Occipital lobe (tissue), 2 donors: ENCODE measurements around the gene ZNF512B. TPM values are rescaled to one million over a fixed set of nuclear protein-coding genes. Genes with fewer than 3 reads are reported as not detected.
"Not testable (repeated sequence)": the region's sequence is repeated elsewhere in the genome, so short reads cannot be mapped to it uniquely, and the experiment has no call there.

Experiments
- DNase-seq: peaks from one replicate; lab custom pipeline; 2025; lab: John Stamatoyannopoulos, UW
- total RNA-seq: library from RNA; depleted of rRNA; stranded (reverse); fragments of >200 nt; gene quantifications from one replicate; pipeline ENCODE4 v1.2.3, GENCODE V29; 2014

ZNF512B gene, protein sequence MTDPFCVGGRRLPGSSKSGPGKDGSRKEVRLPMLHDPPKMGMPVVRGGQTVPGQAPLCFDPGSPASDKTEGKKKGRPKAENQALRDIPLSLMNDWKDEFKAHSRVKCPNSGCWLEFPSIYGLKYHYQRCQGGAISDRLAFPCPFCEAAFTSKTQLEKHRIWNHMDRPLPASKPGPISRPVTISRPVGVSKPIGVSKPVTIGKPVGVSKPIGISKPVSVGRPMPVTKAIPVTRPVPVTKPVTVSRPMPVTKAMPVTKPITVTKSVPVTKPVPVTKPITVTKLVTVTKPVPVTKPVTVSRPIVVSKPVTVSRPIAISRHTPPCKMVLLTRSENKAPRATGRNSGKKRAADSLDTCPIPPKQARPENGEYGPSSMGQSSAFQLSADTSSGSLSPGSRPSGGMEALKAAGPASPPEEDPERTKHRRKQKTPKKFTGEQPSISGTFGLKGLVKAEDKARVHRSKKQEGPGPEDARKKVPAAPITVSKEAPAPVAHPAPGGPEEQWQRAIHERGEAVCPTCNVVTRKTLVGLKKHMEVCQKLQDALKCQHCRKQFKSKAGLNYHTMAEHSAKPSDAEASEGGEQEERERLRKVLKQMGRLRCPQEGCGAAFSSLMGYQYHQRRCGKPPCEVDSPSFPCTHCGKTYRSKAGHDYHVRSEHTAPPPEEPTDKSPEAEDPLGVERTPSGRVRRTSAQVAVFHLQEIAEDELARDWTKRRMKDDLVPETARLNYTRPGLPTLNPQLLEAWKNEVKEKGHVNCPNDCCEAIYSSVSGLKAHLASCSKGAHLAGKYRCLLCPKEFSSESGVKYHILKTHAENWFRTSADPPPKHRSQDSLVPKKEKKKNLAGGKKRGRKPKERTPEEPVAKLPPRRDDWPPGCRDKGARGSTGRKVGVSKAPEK
- total RNA-seq = 15.8 TPM

DNA sequence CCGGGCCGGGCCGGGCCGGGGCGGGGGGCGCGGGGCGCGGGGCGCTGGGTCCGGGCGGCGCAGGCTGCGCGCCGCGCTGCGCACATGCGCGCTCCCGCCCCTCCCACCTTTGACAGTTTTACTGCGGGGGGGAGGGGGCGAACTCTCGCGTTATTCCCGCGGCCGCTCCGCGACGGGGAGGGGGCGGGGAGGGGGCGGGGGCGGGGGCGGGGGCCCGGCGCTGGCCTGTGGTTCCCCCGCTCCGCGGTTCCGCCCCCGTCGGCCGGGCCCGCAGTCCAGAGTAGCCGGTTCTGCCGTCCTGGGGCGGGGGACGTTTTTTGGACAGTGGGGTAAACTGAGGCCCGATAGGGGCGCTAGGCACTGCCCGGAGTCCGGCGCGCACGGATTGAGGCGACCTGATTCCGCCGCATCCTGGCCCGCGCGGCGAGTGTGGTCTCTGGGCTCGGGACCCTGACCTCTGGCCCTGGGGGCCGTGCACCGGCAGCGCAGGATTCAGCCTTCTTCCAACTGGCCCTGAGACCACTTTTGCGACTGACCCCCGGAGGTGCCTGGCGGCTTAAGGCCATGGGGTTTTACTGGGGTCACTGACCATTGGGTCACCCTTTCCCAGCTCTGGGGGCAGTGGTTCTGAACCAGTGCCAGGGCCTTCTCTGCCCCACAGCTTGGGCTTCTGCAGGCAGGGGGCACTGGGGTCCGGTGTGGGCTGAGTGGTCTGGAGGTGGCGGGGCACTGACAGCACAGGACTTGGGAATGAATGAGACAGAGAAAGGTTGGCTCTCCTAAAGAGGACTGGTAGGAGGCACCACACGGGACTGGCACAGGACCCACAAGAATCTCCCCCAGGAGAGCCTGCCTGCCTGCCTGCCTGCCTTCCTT lies at the start of gene ZNF512B:
Gene ZNF512B, minus strand, starts transcription at position 93 of the 876 bp plus-strand sequence. CDS start 1,980 bp downstream, outside the sequence.
- DNase-seq = peak; percentile 35

DNA sequence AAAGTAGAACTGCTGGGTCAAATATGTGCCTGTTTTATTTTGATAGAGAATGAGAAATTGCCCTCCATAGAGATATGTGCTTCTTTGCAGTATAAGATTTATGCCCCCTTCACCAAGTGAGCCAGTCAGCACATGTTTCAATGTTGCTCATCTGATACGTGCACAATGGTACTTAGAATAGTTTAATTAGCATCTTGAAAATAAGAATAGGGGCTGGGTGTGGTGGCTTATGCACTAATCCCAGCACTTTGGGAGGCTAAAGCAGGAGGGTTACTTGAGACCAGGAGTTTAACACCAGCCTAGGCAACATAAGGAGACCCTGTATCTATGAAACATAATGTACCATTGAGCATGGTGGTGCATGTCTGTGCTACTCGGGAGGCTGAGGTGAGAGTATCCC lies 45.9 kb upstream of the ZNF512B start:
- DNase-seq = no peak

DNA sequence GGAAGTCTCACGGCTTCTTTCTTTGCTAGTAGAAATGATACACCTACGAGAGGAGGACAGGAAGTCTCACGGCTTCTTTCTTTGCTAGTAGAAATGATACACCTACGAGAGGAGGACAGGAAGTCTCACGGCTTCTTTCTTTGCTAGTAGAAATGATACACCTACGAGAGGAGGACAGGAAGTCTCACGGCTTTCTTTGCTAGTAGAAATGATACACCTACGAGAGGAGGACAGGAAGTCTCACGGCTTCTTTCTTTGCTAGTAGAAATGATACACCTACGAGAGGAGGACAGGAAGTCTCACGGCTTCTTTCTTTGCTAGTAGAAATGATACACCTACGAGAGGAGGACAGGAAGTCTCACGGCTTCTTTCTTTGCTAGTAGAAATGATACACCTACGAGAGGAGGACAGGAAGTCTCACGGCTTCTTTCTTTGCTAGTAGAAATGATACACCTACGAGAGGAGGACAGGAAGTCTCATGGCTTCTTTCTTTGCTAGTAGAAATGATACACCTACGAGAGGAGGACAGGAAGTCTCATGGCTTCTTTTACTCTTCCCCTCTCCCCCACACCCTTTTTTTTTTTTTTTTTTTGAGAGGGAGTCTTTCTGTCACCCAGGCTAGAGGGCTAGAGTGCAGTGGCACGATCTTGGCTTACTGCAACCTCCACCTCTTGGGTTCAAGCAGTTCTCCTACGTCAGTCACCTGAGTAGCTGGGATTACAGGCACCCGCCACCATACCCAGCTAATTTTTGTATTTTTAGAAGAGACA lies 42.8 kb upstream of the ZNF512B start:
- DNase-seq = not testable (repeated sequence)

DNA sequence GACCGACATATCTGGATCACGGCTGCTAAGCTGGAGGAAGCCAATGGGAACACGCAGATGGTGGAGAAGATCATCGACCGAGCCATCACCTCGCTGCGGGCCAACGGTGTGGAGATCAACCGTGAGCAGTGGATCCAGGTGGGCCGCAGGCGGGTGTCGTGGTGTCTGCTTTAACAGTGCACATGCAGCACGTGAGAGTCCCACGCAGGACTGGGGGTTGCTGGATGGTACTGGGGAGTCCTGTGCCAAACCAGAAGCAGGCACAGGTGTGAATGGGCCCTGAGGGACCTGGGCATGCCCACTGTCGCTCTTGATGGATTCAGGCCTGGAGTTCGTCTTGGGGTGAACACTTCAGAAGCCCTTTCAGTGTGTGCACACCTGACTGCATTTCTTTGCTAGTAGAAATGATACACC lies 41.6 kb upstream of the ZNF512B start:
- no peak for DNase-seq

DNA sequence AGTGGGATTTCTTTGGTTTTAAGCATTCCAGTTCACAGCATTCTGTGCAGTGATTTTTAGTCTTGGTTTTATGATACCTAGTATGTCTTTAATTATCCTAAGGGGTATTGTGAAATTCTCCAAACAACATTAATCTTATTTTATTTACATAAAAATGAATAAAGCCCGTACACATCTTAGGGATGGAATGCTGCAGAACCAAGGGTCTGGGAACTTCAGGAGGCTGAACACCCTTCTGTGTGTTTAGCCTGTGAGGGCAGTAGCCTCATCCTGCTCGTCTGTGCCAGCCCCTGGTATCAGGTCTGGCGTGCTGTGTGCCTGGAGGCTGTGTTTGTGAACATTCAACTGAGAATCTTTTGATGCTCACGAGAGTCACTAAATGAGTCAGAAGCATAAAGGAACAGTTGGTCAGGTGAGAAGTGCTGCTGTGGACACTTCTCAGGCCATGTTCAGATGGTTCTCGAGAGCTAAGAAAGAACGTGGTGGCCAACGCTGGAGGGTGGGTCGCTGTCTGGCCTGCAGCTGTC lies 41.0 kb upstream of the ZNF512B start:
- DNase-seq = no peak

DNA sequence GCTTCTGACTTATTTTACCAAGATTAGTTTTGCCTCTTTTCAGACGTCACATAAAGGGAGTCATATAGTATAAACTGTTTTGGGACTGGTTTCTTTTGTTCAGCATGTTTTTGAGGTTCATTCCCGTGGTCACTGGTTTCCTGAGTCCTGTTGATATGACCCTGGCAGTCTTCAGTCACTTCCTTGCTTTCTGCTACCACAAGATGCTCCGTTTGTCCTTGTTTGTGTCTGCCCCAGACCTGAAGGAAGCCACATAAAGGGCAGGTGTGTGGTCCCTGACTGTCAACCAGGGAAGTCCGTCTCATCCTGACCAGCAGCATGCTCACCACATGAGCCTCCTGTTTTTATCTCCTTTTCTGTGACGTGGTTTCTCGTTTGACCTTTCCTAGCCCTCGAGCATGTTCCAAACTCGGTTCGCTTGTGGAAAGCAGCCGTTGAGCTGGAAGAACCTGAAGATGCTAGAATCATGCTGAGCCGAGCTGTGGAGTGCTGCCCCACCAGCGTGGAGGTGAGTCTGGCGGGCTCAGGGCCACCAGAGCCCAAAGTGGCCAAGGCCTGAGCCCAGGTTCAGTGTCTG lies 40.2 kb upstream of the ZNF512B start:
- no peak for DNase-seq

DNA sequence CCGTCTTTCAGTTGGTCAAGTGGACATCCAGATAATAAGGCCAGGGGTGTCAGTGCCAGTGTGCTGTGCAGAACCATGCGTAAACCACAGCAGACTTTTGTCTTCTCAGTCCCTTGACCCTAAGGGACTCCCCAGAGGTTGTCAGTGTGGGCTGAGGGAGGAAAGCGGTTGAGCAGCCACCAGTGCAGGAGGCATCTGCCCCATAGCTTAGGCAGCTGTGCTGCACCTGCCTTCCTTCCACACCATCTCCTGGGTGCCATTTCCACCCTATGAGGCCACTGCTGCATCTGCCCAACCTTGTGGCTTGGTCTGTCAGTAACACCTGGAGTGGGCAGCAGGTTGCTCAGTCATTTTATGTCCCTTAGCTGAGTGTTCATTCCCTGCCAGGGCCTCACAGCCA lies 37.2 kb upstream of the ZNF512B start:
- no peak for DNase-seq

DNA sequence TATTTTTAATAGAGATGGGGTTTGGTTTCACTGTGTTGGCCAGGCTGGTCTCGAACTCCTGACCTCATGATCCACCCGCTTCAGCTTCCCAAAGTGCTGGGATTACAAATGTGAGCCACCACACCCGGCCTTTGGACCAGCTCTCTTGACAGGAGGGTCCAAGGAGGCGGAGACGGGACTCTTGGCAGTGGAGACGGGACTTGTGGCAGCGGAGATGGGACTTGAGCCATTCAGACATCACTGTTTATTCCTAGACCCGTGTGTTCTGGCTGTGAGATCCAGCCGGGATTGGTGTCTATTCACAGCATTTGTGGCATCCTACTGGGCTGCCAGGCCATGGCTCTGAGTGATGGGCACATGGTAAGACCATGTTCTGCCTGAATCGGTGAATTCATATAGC lies 36.8 kb upstream of the ZNF512B start:
- DNase-seq = no peak

DNA sequence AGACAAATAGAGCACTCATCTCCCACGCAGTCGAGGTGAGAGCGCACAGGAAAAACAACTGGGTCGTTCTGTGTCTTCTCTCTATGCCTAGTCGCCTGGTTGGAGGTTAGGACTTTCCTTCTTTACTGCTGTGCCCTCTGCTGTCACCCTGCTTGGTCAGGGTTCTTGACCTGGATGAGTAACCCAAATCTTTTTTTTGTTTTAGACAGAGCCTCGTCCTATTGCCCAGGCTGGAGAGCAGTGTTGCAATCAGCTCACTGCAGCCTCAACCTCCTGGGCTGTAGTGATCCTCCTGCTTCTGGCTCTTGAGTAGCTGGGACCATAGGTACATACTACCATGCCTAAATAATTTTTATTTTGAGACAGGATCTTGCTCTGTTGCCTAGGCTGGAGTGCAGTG lies 35.7 kb upstream of the ZNF512B start:
- no peak for DNase-seq

DNA sequence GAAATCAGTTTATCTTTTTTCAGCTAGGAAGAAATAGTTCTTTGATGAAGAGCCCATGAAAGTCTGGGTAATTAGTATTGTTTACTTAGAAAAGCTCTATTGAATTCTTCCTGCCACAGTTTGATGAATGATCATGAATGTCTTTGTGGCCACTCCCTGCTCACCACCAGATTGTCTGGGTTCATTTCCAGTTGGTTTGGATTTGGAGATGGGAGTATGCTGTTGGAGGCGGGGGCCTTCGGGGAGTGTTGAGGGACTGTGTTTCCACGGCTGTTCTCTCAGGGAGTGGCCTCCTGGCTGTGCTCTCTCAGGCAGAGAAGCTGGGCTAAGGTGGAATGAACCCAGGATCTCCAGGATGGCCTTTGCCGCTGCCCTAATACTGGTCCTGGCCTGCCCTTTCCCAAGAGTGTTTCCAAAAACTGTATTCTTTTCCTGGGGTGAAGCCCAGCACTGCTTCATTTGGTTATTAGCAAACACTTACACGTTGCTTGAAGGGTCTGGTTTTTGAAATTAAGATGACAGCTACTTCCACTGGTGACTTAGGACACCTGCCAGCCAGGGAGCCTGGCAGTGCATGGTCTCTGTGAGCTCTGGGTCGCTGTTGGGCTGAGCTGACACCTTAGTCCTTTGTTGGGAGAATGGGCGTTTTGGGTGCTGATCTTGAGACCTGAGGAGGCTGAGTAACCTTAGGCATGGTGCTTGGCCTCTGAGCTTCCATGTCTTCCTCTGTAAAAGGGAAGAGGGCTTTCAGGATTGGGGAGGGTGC lies 34.4 kb upstream of the ZNF512B start:
- DNase-seq = no peak

DNA sequence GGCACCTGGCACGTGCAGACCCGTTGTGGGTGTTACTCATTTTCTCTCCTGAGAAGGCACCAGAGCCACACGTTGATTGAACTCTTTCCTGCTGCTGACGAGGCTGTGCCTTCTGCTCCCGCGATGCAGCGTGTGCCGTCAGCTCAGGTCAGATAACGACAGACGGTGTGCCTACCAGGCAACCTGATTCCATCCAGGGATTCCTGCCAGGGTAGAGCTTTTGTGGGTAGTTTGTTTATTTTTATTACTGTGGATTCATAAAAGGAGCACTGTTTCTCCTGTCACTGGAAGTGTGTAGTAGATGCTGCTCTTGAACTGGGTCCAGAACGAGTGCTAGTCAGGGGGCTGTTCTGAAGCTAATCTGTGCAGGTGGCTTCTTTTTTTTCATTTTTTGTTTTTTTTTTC lies 31.9 kb upstream of the ZNF512B start:
- DNase-seq = no peak

DNA sequence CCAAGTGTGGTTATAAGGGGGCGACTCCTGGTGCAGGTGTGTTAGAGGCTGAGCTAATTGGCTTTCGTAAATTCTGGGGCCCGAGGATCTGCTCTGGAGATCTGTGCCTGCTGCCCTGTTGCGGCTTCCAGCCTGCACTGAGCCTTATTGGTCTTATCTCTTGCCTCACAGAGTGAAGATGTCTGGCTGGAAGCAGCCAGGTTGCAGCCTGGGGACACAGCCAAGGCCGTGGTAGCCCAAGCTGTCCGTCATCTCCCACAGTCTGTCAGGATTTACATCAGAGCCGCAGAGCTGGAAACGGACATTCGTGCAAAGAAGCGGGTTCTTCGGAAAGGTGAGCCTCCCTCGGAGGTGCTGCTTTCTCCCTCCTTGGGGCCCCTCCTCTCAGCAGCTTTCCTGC lies 31.2 kb upstream of the ZNF512B start:
- DNase-seq = no peak

DNA sequence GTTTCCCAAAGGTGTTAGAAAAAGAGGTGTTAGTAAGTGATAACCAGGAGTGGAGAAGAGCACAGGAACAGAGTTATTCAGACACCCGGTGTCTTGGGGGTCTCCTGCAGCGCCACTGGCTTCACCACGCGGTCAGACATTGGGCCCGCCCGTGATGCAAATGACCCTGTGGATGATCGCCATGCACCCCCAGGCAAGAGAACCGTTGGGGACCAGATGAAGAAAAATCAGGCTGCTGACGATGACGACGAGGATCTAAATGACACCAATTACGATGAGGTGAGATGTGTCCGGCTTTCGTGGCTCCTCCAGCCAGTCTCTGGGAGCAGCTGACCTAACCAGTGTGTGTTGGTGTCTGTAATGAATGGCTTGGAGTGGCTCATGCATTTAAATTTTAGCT lies 13.2 kb upstream of the ZNF512B start:
- DNase-seq = no peak

DNA sequence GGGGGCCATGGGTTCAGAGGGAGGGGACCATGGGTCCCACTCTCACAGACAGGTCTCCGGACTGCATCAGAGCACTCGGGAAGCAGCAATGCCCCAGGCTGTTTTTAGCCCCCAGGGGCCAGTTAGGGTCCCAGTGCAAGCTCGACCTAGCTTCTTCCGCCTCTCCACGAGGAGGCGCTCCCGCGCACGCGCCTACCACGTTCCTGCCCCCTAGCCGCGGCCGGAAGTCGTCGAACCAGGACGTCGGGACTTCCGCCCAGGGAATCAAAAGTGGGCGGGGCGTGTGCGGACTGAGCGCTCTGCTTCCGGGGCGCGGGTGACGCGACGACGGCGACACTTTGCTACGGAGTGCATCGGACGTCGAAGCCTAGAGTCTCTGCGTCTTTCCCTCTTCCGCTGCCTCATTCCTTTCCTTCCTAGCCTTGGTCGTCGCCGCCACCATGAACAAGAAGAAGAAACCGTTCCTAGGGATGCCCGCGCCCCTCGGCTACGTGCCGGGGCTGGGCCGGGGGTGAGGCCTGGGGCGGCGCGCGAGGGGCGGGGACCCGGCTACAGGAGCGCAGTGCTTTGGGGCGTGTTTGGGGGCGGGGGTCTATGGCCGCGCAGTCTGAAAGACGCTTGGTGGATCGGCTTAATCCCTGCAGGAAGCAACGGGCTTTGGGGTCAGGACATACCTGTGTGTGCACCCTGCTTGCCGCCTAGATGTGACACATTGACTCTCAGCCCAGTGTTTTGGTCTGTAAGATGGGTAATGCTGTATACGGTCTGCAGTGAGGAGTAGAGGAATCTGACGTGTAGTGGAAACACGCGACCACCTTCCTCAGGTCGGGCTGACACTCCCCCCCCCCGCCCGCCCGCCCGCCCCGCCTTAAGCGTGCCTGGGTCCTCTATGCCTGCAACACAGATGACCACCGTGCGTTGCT lies 11.3 kb upstream of the ZNF512B start, which contains the start of gene PRPF6:
Gene PRPF6, plus strand, starts transcription at position 327 of the 923 bp plus-strand sequence. Its CDS starts 114 bp downstream, at position 441.
- peak; percentile 91 for DNase-seq

DNA sequence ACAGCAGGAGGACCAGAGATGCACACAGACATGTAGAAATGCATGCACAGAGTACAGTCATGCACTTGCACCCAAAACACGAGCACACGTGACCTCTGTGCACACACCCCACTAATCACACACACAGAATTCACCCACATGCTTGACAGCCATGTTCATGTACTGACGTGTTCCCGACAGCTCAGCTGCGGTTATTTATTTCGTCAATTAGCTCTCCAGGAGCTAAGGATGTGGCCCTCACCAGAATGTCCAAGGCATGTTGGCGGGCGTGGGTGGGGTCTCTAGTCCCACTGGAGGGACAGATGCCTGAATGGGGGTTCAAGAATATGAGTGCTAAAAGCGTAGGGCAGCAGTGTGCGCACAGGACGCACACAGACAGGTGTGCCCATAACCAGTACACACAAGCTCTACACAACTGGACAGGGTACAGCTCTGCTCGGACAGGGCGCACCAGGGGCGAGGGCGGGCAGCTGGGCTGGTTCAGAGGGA lies 10.6 kb upstream of the ZNF512B start:
- DNase-seq = no peak

DNA sequence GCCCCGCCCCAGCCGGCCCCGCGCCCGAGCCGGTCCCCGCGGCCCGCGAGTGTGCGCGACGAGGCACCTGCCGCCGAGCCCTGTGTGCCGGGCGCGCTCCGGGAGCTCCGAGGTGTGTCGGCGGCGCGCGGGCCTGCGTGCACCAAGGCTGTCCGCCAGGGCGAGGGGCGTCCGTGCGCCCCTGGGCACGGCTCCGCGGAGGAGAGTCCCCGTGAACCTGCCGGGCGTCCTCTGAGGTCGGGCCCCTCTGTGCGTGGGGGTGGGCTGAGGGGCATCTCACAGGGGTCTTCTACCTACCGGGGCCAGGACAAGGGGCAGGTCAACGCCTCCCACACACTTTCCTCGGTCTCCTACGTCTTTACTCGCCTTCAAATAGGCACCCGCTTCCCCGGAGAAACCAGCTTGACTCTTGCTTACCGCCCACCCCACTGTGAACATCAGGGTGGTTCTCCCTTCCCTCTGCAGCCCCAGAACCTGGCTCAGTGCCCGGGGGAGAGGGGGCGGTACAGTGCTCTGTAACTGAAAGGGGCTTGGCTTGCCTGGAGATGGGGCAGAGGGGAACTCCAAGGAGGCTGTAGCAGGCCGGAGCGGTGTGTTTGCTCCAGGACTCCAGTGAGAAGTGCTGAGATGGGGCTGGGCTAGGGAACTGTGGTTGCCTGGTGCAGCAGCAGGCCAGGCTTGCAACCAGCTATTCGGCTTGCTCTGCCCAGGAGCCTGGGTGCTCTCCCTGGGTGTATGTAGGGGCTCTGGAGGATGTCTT lies 10.0 kb upstream of the ZNF512B start, which contains the start of gene SAMD10:
Gene SAMD10, minus strand, starts transcription at position 86 of the 760 bp plus-strand sequence. CDS start 175 bp downstream, outside the sequence.
- DNase-seq = no peak

DNA sequence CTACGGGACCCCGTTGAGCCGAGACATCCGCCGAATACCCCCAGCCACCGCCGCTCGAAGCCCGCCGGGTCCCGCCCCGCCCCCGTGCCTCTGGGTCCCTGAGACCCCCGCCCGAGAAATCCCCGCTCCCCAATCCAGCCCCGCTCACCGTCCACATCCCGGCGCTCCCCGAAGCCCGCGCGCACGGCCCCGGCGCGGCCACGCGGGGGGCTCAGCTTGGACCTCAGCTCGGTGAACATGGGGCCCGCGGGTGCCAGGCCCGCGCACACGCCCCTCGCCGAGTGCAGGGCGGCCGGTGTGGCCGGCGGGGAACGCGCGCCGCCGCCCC lies 9.5 kb upstream of the ZNF512B start:
- DNase-seq = no peak
